Left kidney (tissue), 2 donors: Measurements from ENCODE around the gene EPB41. TPM values are rescaled to one million over a fixed set of nuclear protein-coding genes. Genes with fewer than 3 reads are reported as not detected.
A peak's percentile ranks its signal among the peaks of the same experiment; 100 is the strongest.
"Not testable (repeated sequence)": the region's sequence is repeated elsewhere in the genome, so short reads cannot be mapped to it uniquely, and the experiment has no call there.

ENCODE experiments used
- DNase-seq: peaks from one replicate; pipeline ENCODE4 v3.0.0-alpha.2; 2013
- polyA plus RNA-seq: library from polyadenylated mRNA; unstranded; fragments of 120-200 nt; gene quantifications from one replicate; pipeline ENCODE4 v1.2.1, GENCODE V29; 2013; ENCODE audit not compliant: insufficient read length

The EPB41 gene
- polyA plus RNA-seq, 1 donor, result 70.6 TPM

- DNase-seq, result no peak
These were observed 12.4 kb downstream of the EPB41 start for GRCh38 chr1:28926629-28927265.

- DNase-seq, result no peak
These were observed 12.9 kb downstream of the EPB41 start for GRCh38 chr1:28927266-28927647.

- no peak for DNase-seq
These were observed 13.4 kb downstream of the EPB41 start for GRCh38 chr1:28927648-28928313.

GRCh38 chr1:28928314-28928941, 14.1 kb downstream of the EPB41 start:
- DNase-seq, result no peak

GRCh38 chr1:28933277-28933676, 18.9 kb downstream of the EPB41 start:
- no peak for DNase-seq

- DNase-seq, result no peak
These were observed 19.5 kb downstream of the EPB41 start for GRCh38 chr1:28933918-28934317.

GRCh38 chr1:28934676-28935075, 20.3 kb downstream of the EPB41 start:
- no peak for DNase-seq

- DNase-seq, result no peak
These were observed 20.9 kb downstream of the EPB41 start for GRCh38 chr1:28935293-28935692.

GRCh38 chr1:28936094-28936493, 21.7 kb downstream of the EPB41 start:
- no peak for DNase-seq

GRCh38 chr1:28936528-28936927, 22.2 kb downstream of the EPB41 start:
- no peak for DNase-seq

- DNase-seq, result not testable (repeated sequence)
These were observed 29.2 kb downstream of the EPB41 start for GRCh38 chr1:28943581-28943980.

- no peak for DNase-seq
These were observed 35.6 kb downstream of the EPB41 start for GRCh38 chr1:28950006-28950405.

- no peak for DNase-seq
These were observed 36.1 kb downstream of the EPB41 start for GRCh38 chr1:28950449-28950848.

GRCh38 chr1:28954126-28954726, 39.9 kb downstream of the EPB41 start:
- no peak for DNase-seq

GRCh38 chr1:28956038-28956464, 41.7 kb downstream of the EPB41 start:
- no peak for DNase-seq

GRCh38 chr1:28962114-28962831, 47.9 kb downstream of the EPB41 start:
- not testable (repeated sequence) for DNase-seq

GRCh38 chr1:28965271-28965870, 51.0 kb downstream of the EPB41 start:
- DNase-seq, result peak; percentile 19

- no peak for DNase-seq
These were observed 52.2 kb downstream of the EPB41 start for GRCh38 chr1:28966617-28967016.

GRCh38 chr1:28971980-28972771, 57.8 kb downstream of the EPB41 start:
- no peak for DNase-seq

GRCh38 chr1:28973596-28974421, 59.4 kb downstream of the EPB41 start:
- no peak for DNase-seq
